SU-DHL-6 (cell line): ENCODE data around the gene PREX1.

Source experiments
- EZH2phosphoT487 ChIP-seq: fragments of 200-600 bp; sonication (generic), shearing (Covaris generic); conservative IDR thresholded peaks from 2 replicates; pipeline ENCODE4 v1.6.1; 2018; ENCODE audit warnings: mild to moderate bottlenecking, antibody characterized with exemption, low read length, moderate library complexity, mixed read lengths
- TF ChIP-seq, protein P1 (sequence below): fragments of 200-600 bp; sonication (generic); IDR thresholded peaks from one replicate; pipeline ENCODE4 v1.5.1; 2017; ENCODE audit warnings: antibody characterized with exemption, mild to moderate bottlenecking, low read length, moderate library complexity; ENCODE audit not compliant: insufficient read depth, poor library complexity, severe bottlenecking

- TF ChIP-seq, protein P1, sequence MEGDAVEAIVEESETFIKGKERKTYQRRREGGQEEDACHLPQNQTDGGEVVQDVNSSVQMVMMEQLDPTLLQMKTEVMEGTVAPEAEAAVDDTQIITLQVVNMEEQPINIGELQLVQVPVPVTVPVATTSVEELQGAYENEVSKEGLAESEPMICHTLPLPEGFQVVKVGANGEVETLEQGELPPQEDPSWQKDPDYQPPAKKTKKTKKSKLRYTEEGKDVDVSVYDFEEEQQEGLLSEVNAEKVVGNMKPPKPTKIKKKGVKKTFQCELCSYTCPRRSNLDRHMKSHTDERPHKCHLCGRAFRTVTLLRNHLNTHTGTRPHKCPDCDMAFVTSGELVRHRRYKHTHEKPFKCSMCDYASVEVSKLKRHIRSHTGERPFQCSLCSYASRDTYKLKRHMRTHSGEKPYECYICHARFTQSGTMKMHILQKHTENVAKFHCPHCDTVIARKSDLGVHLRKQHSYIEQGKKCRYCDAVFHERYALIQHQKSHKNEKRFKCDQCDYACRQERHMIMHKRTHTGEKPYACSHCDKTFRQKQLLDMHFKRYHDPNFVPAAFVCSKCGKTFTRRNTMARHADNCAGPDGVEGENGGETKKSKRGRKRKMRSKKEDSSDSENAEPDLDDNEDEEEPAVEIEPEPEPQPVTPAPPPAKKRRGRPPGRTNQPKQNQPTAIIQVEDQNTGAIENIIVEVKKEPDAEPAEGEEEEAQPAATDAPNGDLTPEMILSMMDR, result no peak
- TF ChIP-seq EZH2phosphoT487, result no peak
Observed at GRCh38 chr20:48624315-48625020, 203.3 kb downstream of the PREX1 start.
